K562 treated with DMSO at 1 percent for 12 hours (cell line): Measurements from ENCODE around the gene RASSF3. TPM values are rescaled to one million over a fixed set of nuclear protein-coding genes. Genes with fewer than 3 reads are reported as not detected.

ENCODE experiments used
- total RNA-seq: library from RNA; unstranded; fragments of 300-600 nt; gene quantifications from 2 replicates; pipeline ENCODE4 v1.2.3, GENCODE V29; 2022; ENCODE audit not compliant: insufficient read depth

The RASSF3 gene
- 5.1 and 18.9 TPM in 2 replicates for total RNA-seq

GRCh38 chr12:64610079-64610659 is at the start of gene RASSF3:
Gene RASSF3 (plus strand): TSS chr12:64610495. CDS start chr12:64610633, 138 bp downstream.

Other genes with a start within 250 kb of the RASSF3 start
- gene C12orf56, start 219.7 kb upstream of the RASSF3 start, total RNA-seq: 1.9 and 3.4 TPM in 2 replicates
- gene XPOT, start 206.1 kb upstream of the RASSF3 start, total RNA-seq: 37.3 and 143 TPM in 2 replicates
- gene TBK1, start 158.4 kb upstream of the RASSF3 start, total RNA-seq: 7.9 and 26.7 TPM in 2 replicates
- 12.6 and 48.6 TPM in 2 replicates for gene GNS, start 148.9 kb downstream of the RASSF3 start, total RNA-seq
- gene TBC1D30, start 214.2 kb downstream of the RASSF3 start, total RNA-seq: not detected in 2 replicates